ENCODE measurements around the gene FLCN.

The FLCN gene

DNA sequence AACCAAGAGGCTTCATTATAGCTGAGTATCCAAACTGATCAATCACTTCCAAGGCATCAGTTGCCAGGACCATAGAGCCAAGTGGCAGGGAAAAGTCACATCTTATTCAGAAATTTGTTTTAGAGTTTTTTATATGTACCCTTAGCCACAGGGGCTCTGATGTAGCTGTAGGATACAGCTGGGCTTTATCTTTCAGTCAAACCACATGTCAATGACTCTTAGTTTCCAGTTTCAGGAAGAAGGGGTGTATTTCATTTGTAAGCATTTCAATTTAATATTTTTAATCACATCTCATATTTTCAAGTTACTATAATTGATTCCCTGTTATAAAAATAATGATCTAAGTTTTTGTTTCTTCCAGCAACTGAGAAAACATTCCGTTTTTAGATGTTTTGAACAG, 2.9 kb upstream of the FLCN start:
- peak in 1 of 10 donors; percentile 1 for DNase-seq
- intact Hi-C loops (cut with DNase I): no loop called here

DNA sequence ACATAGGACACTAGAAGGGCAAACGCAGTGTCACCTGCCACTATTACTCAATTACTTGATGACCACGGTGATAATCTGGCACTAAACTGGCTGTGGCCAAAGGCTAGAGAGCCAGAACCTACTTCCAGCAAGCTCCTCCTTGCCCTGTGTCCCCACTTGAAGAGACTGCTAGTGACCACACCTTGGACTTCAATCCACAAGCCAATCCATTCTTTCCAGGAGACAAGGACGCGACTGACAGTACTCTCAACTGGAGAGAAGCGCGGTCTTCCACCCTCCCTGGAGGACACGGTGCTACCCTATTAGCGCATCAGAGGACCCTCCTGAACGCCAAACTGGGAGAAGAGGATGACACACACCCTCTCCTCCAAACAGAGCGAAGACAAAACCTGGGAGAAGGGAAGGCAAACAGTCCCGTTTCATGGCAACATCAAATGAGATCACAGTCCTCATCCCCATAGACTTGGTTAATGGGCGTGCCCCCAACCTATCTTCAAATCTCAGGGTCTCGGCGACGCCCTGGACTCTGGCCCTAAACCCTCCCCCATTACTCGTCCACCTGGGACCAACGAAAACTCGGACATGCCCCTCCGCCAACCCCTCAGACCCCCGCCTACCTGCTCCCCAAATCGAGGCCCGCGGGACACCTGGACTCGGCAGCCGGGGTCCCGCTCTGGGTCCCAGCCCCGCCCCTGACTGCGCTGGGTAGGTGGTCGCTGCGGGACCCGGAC, 508 bp downstream of the FLCN start:
- intact Hi-C loops (cut with DNase I): loop anchor here (2.0 kb wide), 2 partner anchors 32 to 44 kb away; partner anchors contain the start of gene COPS3
- peak in 2 of 10 donors; percentile 16 to 85 for DNase-seq

- DNase-seq: peak in 5 of 10 donors; percentile 28 to 88 (median 78)
- intact Hi-C loops (cut with DNase I): loop anchor here (2.0 kb wide), 2 partner anchors 31 to 45 kb away; partner anchors contain the start of gene COPS3
Observed at GRCh38 chr17:17235212-17236174, 1.5 kb downstream of the FLCN start.

GRCh38 chr17:17232303-17232621, 4.7 kb downstream of the FLCN start:
- DNase-seq: peak in 3 of 10 donors; percentile 37 to 71 (median 66)
- intact Hi-C loops (cut with DNase I): no loop called here

DNA sequence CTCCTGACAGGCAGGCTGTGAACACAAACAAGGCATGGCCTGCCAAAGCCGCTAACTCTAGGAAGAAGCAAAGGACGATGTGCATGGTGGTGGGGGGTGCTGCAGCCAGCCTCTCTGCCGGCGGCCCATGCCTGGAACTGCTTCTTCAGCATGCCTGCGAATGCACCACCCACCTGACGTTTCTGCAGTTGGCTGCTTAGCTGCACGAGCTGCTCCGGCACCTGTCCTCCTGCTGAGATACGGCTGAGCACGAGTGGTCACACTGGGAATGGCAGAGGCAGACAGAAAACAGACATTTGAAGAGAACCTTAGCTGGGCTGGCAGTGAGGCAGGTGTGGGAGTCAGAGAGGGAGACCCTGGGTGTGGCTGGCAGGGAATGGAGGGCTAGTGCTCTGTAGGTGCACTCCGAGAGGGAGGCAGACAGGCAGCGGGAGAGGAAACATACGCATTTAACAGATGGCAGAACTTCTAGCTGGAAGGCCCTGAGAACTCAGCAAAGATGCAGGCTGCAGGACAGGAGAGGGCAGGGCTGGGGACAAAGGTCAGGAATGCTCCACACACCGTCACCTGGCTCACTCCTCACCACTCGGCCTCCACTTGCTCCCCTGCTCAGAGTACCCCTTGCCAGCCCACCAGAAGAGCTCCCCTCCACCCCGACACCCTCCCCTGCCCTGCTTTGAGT, 5.2 kb downstream of the FLCN start:
- DNase-seq: peak in 5 of 10 donors; percentile 40 to 89 (median 79)
- intact Hi-C loops (cut with DNase I): no loop called here

DNA sequence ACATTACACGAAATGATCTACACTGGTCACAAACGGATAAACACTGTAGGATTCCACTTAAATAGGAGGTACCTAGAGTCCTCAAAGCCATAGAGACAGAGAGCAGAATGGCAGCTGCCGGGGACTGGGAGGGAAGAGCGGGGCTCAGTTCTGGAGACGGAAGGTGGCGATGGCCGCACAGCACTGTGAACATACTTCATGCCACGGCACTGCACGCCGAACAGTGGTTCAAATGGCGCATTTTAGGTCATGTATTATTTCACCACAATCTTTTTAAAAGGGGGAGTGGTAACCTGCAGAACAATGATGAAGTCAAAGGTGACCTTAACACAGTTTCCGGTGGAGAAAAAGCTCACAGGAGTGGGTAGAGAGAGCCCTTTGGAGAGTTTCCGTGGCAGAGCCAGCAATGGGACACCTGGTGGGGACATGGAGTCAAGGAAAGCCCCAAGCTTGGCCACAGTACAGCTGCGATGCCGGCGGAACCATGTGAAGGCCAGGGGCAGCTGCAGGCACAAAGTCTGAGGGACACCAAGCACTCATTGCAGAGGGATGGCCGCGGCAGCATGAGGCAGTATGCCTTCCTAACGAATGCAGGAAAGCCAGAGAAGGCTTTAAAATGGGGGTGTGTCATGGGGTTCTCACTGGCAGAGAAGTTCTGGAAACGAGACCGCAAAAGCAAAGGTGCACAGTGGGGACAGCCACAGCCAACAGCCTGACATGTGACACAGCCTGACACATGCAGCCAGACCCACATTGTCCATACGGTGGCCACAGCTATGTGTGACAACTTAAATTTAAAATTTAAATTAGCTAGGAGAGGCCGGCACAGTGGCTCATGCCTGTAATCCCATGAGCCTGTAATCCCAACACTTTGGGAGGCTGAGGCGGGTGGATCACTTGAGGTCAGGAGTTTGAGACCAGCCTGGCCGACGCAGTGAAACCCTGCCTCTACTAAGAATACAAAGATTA, 7.3 kb downstream of the FLCN start:
- peak in 3 of 10 donors; percentile 38 to 79 (median 63) for DNase-seq

GRCh38 chr17:17228521-17229279, 8.3 kb downstream of the FLCN start:
- intact Hi-C loops (cut with DNase I): no loop called here
- DNase-seq: peak in 5 of 10 donors; percentile 36 to 76 (median 49)

More for the DNA sequence above, 7.3 kb downstream of the FLCN start:
- intact Hi-C loops (cut with DNase I): no loop called here

- DNase-seq: peak in 8 of 10 donors; percentile 56 to 92 (median 68)
Observed at GRCh38 chr17:17227608-17228520, 9.1 kb downstream of the FLCN start.

GRCh38 chr17:17226451-17227265, 10.3 kb downstream of the FLCN start:
- peak in 3 of 10 donors; percentile 35 to 65 (median 43) for DNase-seq
- intact Hi-C loops (cut with DNase I): no loop called here

More at GRCh38 chr17:17227608-17228520, 9.1 kb downstream of the FLCN start:
- intact Hi-C loops (cut with DNase I): no loop called here

DNA sequence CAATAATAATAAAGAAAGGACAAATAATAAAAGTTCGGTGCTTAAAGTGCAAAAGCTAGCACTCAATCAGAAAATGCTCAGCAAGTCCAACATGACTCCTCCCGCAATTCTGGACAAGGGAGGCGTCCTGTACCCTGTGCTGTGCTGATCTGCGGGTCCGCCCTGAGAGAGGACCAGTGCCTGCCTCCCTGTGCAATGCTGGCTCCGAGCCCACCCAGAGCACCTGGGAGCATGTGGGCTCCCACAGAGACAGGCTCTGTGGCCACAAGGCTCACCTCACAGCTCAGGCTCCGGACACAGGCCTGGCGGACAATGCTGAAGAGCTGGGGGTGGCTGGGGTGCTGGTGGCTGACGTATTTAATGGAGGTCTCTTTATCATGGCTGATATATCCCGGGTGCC, 11.1 kb downstream of the FLCN start:
- intact Hi-C loops (cut with DNase I): no loop called here
- peak in 3 of 10 donors; percentile 21 to 68 (median 39) for DNase-seq

DNA sequence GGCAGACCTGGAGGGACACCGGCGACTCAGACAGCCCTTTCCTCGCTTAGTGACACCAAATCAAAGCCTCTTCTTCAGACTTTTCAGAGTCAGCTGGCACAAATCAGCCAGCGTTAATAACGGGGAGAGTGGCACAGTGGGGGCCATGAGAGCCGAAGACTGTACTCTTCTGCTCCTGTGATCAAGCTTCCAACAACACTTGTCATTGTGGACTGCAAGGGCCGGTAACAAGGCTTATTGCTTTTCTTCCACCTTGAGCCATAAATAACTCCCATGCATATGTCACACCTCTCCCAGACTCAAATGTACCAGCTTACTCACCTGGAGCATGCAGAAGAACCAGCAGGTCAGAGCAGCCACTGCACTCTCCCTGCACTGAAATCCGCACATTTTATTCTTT, 12.8 kb downstream of the FLCN start:
- intact Hi-C loops (cut with DNase I): no loop called here
- DNase-seq: no peak

- DNase-seq: peak in 3 of 10 donors; percentile 48 to 68 (median 65)
Observed at GRCh38 chr17:17223736-17224135, 13.2 kb downstream of the FLCN start.

DNA sequence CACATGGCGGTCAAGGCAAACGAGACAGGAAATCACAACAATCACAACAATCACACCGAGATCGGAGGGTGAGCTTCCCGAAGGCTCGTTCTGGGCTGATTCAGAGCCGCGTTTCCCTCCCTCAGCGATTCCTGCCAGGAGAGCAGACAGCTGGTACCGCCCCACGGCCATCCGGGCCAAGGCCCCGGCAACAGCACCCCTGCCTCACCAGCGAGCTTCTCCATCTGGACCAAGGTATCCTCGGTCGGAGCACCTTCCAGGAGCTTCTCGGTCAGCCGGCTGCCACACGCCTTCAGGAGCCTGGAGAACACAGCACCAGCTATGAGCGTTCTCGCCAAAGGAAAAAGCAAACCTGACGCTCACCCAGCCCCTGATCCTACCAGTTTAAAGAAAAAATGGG, 15.6 kb downstream of the FLCN start:
- peak in 3 of 10 donors; percentile 27 to 62 (median 59) for DNase-seq
- intact Hi-C loops (cut with DNase I): no loop called here

More at GRCh38 chr17:17223736-17224135, 13.2 kb downstream of the FLCN start:
- intact Hi-C loops (cut with DNase I): no loop called here

DNA sequence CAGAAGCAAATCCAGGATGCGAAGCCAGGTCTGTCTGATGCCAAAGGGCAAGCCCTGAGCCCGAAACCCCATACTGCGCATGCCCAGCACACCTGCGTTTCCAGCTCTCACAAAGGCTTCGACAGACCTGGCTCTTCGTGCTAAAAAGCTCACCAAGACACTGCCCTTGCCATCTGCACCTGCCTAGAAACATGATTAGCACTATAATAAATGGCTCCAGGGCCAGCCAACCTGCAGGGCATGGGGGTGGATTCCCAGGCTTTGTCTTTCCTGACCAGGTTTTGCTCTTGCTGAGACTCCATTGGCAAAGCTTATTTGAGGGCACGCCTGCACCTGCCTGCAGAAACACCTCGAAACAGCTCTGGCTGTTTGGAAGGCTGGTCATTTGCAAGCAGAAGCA, 16.4 kb downstream of the FLCN start:
- intact Hi-C loops (cut with DNase I): no loop called here
- DNase-seq: peak in 3 of 10 donors; percentile 18 to 45 (median 34)

DNA sequence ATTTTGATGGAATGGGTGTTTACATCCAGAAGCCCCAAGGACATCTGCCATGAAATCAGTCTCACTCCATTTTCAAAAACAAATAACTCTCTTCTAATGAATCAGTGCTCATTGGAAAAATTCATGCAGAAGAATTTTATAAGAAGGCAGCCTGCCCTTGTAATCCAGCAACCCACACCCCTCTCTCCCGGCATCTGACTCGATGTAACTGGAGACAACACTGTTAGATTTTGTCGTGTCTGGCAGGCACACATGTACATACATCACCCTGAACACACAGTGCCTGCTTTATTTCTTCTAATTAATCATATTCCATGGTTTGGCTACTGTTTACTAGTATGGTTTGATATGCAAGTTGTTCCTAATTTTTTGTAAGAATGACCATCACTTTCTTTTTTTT, 19.0 kb downstream of the FLCN start:
- no peak for DNase-seq
- intact Hi-C loops (cut with DNase I): no loop called here

GRCh38 chr17:17216776-17217175, 20.2 kb downstream of the FLCN start:
- intact Hi-C loops (cut with DNase I): no loop called here
- DNase-seq: peak in 4 of 10 donors; percentile 24 to 79 (median 48)

DNA sequence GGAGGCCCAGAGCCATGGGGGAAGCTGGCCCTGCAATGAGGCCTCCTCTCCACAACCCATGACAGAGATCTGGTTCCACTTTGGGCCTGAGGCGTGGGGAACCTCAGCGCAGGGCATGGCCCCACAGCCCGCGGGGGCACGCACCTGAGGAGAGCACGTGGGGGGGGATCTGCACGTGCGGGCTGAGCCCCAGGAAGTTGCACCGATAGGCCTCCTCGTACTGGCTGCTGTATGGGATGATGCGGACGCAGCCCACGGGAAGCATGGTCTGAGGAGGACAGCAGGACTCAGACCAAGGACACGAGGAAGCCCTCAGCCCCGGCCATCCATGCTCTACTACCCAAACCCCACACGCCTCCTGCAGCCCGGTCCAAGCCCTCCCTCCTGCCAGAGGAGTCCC, 20.7 kb downstream of the FLCN start:
- intact Hi-C loops (cut with DNase I): no loop called here
- peak in 4 of 10 donors; percentile 21 to 77 (median 56) for DNase-seq

Data from posterior cingulate gyrus (tissue), 11 donors.